ENCODE data around the gene GCG. TPM values are rescaled to one million over a fixed set of nuclear protein-coding genes. Genes with fewer than 3 reads are reported as not detected.
A peak's percentile ranks its signal among the peaks of the same experiment; 100 is the strongest.

The GCG gene
- 10 to 100 TPM in 2 of 3 donors, 1 to 10 TPM in 1; 4.1 to 47.4 (median 43.9) TPM for total RNA-seq
- long read RNA-seq, donor 1: 0 reads
- long read RNA-seq, donor 2, transcript GCG-202 (6 exons, 1,289 nt): major isoform, 53 of 54 reads
- long read RNA-seq, donor 2, partial matches to known transcripts: 0 of 54 reads
- long read RNA-seq, donor 2, other reads (novel, unspliced or antisense): 1 of 54 reads

GRCh38 chr2:162152147-162152546, at the start of gene GCG:
Gene GCG (minus strand): TSS chr2:162152247. CDS start chr2:162149178, 3,069 bp downstream.
- ATAC-seq (no peak), DNase-seq (no peak)
- intact Hi-C loops (cut with DNase I, micrococcal nuclease): loop anchor here in 1 of 2 donors (5.0 kb wide), 1 partner anchor 145 kb away; no protein-coding TSS in a partner anchor
- no peaks in the 10 kb centered on the region for H3K9me3 ChIP-seq
- no peaks in the 10 kb centered on the region for H3K36me3 ChIP-seq (ENCODE audit: low read depth)
- TF ChIP-seq, protein P1, sequence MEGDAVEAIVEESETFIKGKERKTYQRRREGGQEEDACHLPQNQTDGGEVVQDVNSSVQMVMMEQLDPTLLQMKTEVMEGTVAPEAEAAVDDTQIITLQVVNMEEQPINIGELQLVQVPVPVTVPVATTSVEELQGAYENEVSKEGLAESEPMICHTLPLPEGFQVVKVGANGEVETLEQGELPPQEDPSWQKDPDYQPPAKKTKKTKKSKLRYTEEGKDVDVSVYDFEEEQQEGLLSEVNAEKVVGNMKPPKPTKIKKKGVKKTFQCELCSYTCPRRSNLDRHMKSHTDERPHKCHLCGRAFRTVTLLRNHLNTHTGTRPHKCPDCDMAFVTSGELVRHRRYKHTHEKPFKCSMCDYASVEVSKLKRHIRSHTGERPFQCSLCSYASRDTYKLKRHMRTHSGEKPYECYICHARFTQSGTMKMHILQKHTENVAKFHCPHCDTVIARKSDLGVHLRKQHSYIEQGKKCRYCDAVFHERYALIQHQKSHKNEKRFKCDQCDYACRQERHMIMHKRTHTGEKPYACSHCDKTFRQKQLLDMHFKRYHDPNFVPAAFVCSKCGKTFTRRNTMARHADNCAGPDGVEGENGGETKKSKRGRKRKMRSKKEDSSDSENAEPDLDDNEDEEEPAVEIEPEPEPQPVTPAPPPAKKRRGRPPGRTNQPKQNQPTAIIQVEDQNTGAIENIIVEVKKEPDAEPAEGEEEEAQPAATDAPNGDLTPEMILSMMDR (IDR thresholded peaks at IDR 0.05): no peak
- H3K4me3 ChIP-seq: no peak within 1 kb of the TSS
- no peaks in the 10 kb centered on the region for H3K4me1 ChIP-seq (ENCODE audit: low read depth)

GRCh38 chr2:162200636-162201035, 48.6 kb upstream of the GCG start:
- H3K36me3 ChIP-seq (ENCODE audit: low read depth): no peaks in the 10 kb centered on the region
- H3K4me1 ChIP-seq (ENCODE audit: low read depth): no peaks in the 10 kb centered on the region
- DNase-seq (no peak), ATAC-seq (no peak)
- TF ChIP-seq, protein P1 (IDR thresholded peaks at IDR 0.05): no peak
- no peaks in the 10 kb centered on the region for H3K9me3 ChIP-seq
- no peak overlapping the region for H3K4me3 ChIP-seq
- intact Hi-C loops (cut with DNase I, micrococcal nuclease): no loop called here

DNA sequence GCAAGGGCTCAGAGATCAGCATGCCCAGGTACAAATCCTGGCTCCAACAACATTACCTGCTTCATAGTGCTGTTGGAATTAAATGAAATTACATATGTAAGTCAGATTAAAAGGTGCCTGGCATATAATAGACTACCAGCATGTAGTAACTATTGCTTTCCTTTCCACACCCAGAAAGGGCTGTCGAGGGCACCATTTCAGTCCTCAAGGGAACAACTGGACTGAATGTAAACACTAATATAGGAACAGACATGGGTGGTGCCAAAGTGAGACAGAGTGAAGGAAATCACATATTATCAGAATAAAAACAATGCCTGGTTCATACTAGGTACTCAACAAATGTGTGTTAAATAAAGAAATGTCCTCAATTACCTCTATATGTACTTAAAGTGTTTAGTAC, 47.9 kb upstream of the GCG start:
- DNase-seq: peak in 1 of 3 donors; percentile 12
- ATAC-seq: peak; percentile 62
- Histone ChIP-seq H3K36me3 (ENCODE audit: low read depth) (no peaks in the 10 kb centered on the region), H3K4me3 (no peak overlapping the region), H3K4me1 (ENCODE audit: low read depth) (no peaks in the 10 kb centered on the region), H3K9me3 (no peaks in the 10 kb centered on the region)
- intact Hi-C loops (cut with DNase I, micrococcal nuclease): no loop called here
- TF ChIP-seq, protein P1 (IDR thresholded peaks at IDR 0.05): no peak

DNA sequence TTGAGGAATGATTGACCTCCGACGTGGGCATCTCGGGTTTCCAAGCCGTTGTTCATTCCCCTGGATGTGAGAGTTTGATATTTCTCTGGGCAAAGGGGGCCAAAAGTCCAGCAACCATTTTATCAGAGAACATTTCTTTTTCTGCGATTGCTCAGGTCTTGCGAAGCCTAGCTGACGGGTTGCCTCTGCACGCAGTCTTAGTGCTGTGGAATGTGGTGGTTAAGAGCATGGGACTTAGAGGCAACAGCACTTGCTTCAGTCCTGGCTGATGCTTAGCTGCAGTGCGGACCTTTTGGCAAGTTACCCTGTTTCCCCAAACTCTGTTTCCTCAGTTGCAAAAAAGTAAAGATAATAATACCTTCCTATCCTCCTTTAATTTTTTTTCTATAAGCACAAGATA, 46.2 kb upstream of the GCG start:
- Histone ChIP-seq H3K4me1 (ENCODE audit: low read depth) (no peaks in the 10 kb centered on the region), H3K9me3 (no peaks in the 10 kb centered on the region), H3K36me3 (ENCODE audit: low read depth) (no peaks in the 10 kb centered on the region), H3K4me3 (no peak overlapping the region)
- TF ChIP-seq, protein P1 (IDR thresholded peaks at IDR 0.05): no peak
- intact Hi-C loops (cut with DNase I, micrococcal nuclease): no loop called here
- ATAC-seq (no peak), DNase-seq (no peak)

DNA sequence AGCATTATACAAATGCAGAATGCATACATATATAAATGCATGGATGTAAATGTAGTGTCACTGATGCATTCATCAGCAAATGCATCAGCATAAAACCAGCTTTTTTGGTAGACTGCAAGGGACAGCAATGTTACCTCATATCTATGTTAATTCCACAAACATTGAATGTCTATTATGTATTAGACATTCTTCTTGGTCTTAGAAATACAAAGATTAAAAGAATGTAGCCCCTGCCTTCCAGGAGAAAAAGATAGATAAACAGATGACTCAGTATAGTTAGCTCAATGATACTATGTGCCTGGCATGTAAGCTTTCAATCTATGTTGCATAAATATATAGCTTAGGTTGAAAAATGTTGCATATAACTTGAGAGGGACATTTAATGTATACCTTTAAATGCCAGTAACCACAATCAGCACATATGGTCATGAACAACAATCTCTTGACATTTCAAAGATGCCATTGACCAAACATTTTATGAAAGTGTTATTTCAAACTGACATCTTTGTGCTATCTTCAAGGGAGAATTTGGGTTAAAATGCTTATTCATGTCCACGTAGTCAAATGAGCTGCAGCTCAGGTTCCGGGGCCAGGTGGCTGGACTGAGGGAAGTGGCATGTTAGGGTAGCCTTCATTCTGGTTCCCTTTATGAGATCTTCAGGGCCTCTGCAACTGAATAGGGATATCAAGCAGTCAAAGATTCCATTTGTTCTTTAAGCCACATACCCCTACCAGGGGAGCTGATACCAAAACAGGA, 45.2 kb upstream of the GCG start:
- TF ChIP-seq, protein P1 (IDR thresholded peaks at IDR 0.05): no peak
- intact Hi-C loops (cut with DNase I, micrococcal nuclease): no loop called here
- no peak for ATAC-seq

More for the DNA sequence above, 45.2 kb upstream of the GCG start:
- Histone ChIP-seq H3K36me3 (ENCODE audit: low read depth) (no peaks in the 10 kb centered on the region), H3K4me1 (ENCODE audit: low read depth) (no peaks in the 10 kb centered on the region), H3K4me3 (no peak overlapping the region), H3K9me3 (no peaks in the 10 kb centered on the region)
- DNase-seq: no peak

Measured in mucosa of descending colon (tissue), 3 donors.